Neural progenitor cell (in vitro differentiated cells): ENCODE data around the gene BAIAP2. TPM values are rescaled to one million over a fixed set of nuclear protein-coding genes. Genes with fewer than 3 reads are reported as not detected.

Experiments
- DNase-seq: peaks from one replicate; pipeline ENCODE4 v3.0.0-alpha.2; 2016; ENCODE audit warnings: low spot score
- H2AFZ ChIP-seq: fragments of 200-600 bp; sonication (generic); replicated peaks from 2 replicates; pipeline ENCODE4 v1.6.1; 2016; ENCODE audit warnings: antibody characterized with exemption
- H3F3A ChIP-seq: fragments of 200-600 bp; sonication (generic); 2 replicates; pipeline ENCODE4 v1.6.1; 2016; ENCODE audit warnings: antibody characterized with exemption, low read depth
- H3K27ac ChIP-seq: fragments of 200-600 bp; sonication (generic); 2 replicates; pipeline ENCODE4 v1.5.1; 2016; ENCODE audit warnings: mild to moderate bottlenecking
- H3K27me3 ChIP-seq: fragments of 200-600 bp; sonication (generic); 2 replicates; pipeline ENCODE4 v1.6.1; 2016; ENCODE audit warnings: mild to moderate bottlenecking, moderate library complexity
- H3K36me3 ChIP-seq: fragments of 200-600 bp; sonication (generic); 2 replicates; pipeline ENCODE4 v1.5.1; 2016
- H3K4me1 ChIP-seq: fragments of 200-600 bp; sonication (generic); 2 replicates; pipeline ENCODE4 v1.6.1; 2016; ENCODE audit warnings: mixed run types
- H3K4me2 ChIP-seq: fragments of 200-600 bp; sonication (generic); 2 replicates; pipeline ENCODE4 v1.6.1; 2016
- H3K4me3 ChIP-seq: fragments of 200-600 bp; sonication (generic); 2 replicates; pipeline ENCODE4 v1.5.1; 2016
- H3K79me2 ChIP-seq: fragments of 200-600 bp; sonication (generic); 2 replicates; pipeline ENCODE4 v1.6.1; 2016; ENCODE audit warnings: low read depth
- H3K9ac ChIP-seq: fragments of 200-600 bp; sonication (generic); 2 replicates; pipeline ENCODE4 v1.6.1; 2016
- H3K9me3 ChIP-seq: fragments of 200-600 bp; sonication (generic); 2 replicates; pipeline ENCODE4 v1.5.1; 2016; ENCODE audit warnings: low read depth
- H4K20me1 ChIP-seq: fragments of 200-600 bp; sonication (generic); 2 replicates; pipeline ENCODE4 v1.6.1; 2016; ENCODE audit warnings: low read depth
- H3K27ac Mint-ChIP-seq: 3 replicates; pipeline ENCODE4 v1.8.0; 2021; ENCODE audit warnings: mixed read lengths
- H3K27me3 Mint-ChIP-seq: 2 replicates; pipeline ENCODE4 v1.8.0; 2022; ENCODE audit warnings: low read depth, mild to moderate bottlenecking, inconsistent platforms, moderate library complexity, mixed read lengths; ENCODE audit not compliant: insufficient read depth
- H3K36me3 Mint-ChIP-seq: 3 replicates; pipeline ENCODE4 v1.8.0; 2021; ENCODE audit warnings: mixed read lengths
- H3K4me1 Mint-ChIP-seq: 3 replicates; pipeline ENCODE4 v1.8.0; 2021; ENCODE audit warnings: mixed read lengths
- H3K4me3 Mint-ChIP-seq: 3 replicates; pipeline ENCODE4 v1.8.0; 2021; ENCODE audit warnings: mild to moderate bottlenecking, moderate library complexity, mixed read lengths
- H3K9me3 Mint-ChIP-seq: 3 replicates; pipeline ENCODE4 v1.8.0; 2020; ENCODE audit warnings: mixed read lengths
- CTCF ChIP-seq: fragments of 200-600 bp; sonication (generic); IDR thresholded peaks from 2 replicates; pipeline ENCODE4 v1.5.1; 2017; ENCODE audit warnings: antibody characterized with exemption, mild to moderate bottlenecking
- EZH2 ChIP-seq: fragments of 200-600 bp; sonication (generic); IDR thresholded peaks from 2 replicates; pipeline ENCODE4 v1.6.1; 2017; ENCODE audit warnings: antibody characterized with exemption, mild to moderate bottlenecking, moderate library complexity
- EZH2phosphoT487 ChIP-seq: fragments of 200-600 bp; sonication (generic); IDR thresholded peaks from 2 replicates; pipeline ENCODE4 v1.6.1; 2017; ENCODE audit warnings: antibody characterized with exemption
- total RNA-seq: library from RNA; depleted of rRNA; stranded (reverse); fragments of >200 nt; gene quantifications from 2 replicates; pipeline ENCODE4 v1.2.3, GENCODE V29; 2015; ENCODE audit warnings: low replicate concordance

BAIAP2 gene
- total RNA-seq, 1 donor from 2014 or later, result 15.6 TPM

- peaks cover 35% of the 10 kb centered on the region for H3K4me1 Mint-ChIP-seq
- H3K27me3 Mint-ChIP-seq, result peaks cover 6% of the 10 kb centered on the region
- peaks cover 8% of the 10 kb centered on the region for H3K9me3 ChIP-seq
- no peak for DNase-seq
- H3K27ac ChIP-seq, result no peak overlapping the region
- H3K4me3 Mint-ChIP-seq, result peak overlapping the region; percentile 67
- peaks cover 18% of the 10 kb centered on the region for H3K4me1 ChIP-seq
- peak overlapping the region; percentile 93 for H3K27ac Mint-ChIP-seq
- peaks cover 12% of the 10 kb centered on the region for H3K9me3 Mint-ChIP-seq
- peaks cover 11% of the 10 kb centered on the region for H3K27me3 ChIP-seq
- peaks cover 31% of the 10 kb centered on the region for H3F3A ChIP-seq
- no peaks in the 10 kb centered on the region for H4K20me1 ChIP-seq
- H3K4me3 ChIP-seq, result no peak overlapping the region
- no peak overlapping the region for H3K4me2 ChIP-seq
- no peaks in the 10 kb centered on the region for H3K36me3 ChIP-seq
- H3K79me2 ChIP-seq, result no peaks in the 10 kb centered on the region
- no peak for TF ChIP-seq CTCF
- TF ChIP-seq EZH2, result no peak
- TF ChIP-seq EZH2phosphoT487, result no peak
- no peak overlapping the region for H2AFZ ChIP-seq
- peaks cover 3% of the 10 kb centered on the region for H3K36me3 Mint-ChIP-seq
- H3K9ac ChIP-seq, result no peak overlapping the region
Observed at GRCh38 chr17:81019563-81020442, 15.1 kb upstream of the BAIAP2 start.

- H3K27ac ChIP-seq, result no peak overlapping the region
- H3K79me2 ChIP-seq, result no peaks in the 10 kb centered on the region
- no peaks in the 10 kb centered on the region for H4K20me1 ChIP-seq
- Mint-ChIP-seq H3K36me3 (peaks cover 3% of the 10 kb centered on the region), H3K27me3 (peaks cover 6% of the 10 kb centered on the region), H3K4me3 (no peak overlapping the region), H3K9me3 (peaks cover 12% of the 10 kb centered on the region), H3K27ac (no peak overlapping the region), H3K4me1 (peaks cover 40% of the 10 kb centered on the region)
- H3F3A ChIP-seq, result peaks cover 37% of the 10 kb centered on the region
- H3K27me3 ChIP-seq, result peaks cover 11% of the 10 kb centered on the region
- H3K4me1 ChIP-seq, result peaks cover 22% of the 10 kb centered on the region
- H2AFZ ChIP-seq, result no peak overlapping the region
- TF ChIP-seq CTCF (no peak), EZH2phosphoT487 (no peak), EZH2 (no peak)
- H3K4me2 ChIP-seq, result no peak overlapping the region
- peaks cover 8% of the 10 kb centered on the region for H3K9me3 ChIP-seq
- H3K4me3 ChIP-seq, result no peak overlapping the region
- H3K9ac ChIP-seq, result no peak overlapping the region
- no peaks in the 10 kb centered on the region for H3K36me3 ChIP-seq
- DNase-seq, result no peak
Observed at GRCh38 chr17:81020443-81020766, 14.5 kb upstream of the BAIAP2 start.

- H3K4me3 ChIP-seq, result no peak overlapping the region
- peaks cover 8% of the 10 kb centered on the region for H3K9me3 Mint-ChIP-seq
- H3K79me2 ChIP-seq, result no peaks in the 10 kb centered on the region
- peaks cover 6% of the 10 kb centered on the region for H3K27me3 Mint-ChIP-seq
- peaks cover 43% of the 10 kb centered on the region for H3K4me1 Mint-ChIP-seq
- H3K27ac Mint-ChIP-seq, result no peak overlapping the region
- peaks cover 11% of the 10 kb centered on the region for H3K27me3 ChIP-seq
- TF ChIP-seq EZH2phosphoT487 (no peak), EZH2 (no peak), CTCF (no peak)
- no peak overlapping the region for H3K27ac ChIP-seq
- DNase-seq, result no peak
- peaks cover 39% of the 10 kb centered on the region for H3F3A ChIP-seq
- H3K36me3 ChIP-seq, result no peaks in the 10 kb centered on the region
- H4K20me1 ChIP-seq, result no peaks in the 10 kb centered on the region
- no peak overlapping the region for H2AFZ ChIP-seq
- H3K4me2 ChIP-seq, result no peak overlapping the region
- peaks cover 23% of the 10 kb centered on the region for H3K4me1 ChIP-seq
- H3K9ac ChIP-seq, result no peak overlapping the region
- peaks cover 8% of the 10 kb centered on the region for H3K9me3 ChIP-seq
- H3K4me3 Mint-ChIP-seq, result no peak overlapping the region
- H3K36me3 Mint-ChIP-seq, result peaks cover 3% of the 10 kb centered on the region
Observed at GRCh38 chr17:81020767-81021497, 14.0 kb upstream of the BAIAP2 start.
